KMS-11 (cell line): Measurements from ENCODE around the gene AMFR.

Experiments used
- H2AFZ ChIP-seq: fragments of 200-600 bp; sonication (generic); 2 replicates; pipeline ENCODE4 v1.6.1; 2016; ENCODE audit warnings: antibody characterized with exemption, mixed run types, low read depth
- H3K27ac ChIP-seq: fragments of 200-600 bp; sonication (generic); 2 replicates; pipeline ENCODE4 v1.6.1; 2016; ENCODE audit warnings: mild to moderate bottlenecking, mixed run types
- H3K27me3 ChIP-seq: fragments of 200-600 bp; sonication (generic); 2 replicates; pipeline ENCODE4 v1.6.1; 2017; ENCODE audit warnings: mild to moderate bottlenecking, low read depth, mixed run types, moderate library complexity; ENCODE audit not compliant: insufficient read depth
- H3K36me3 ChIP-seq: fragments of 200-600 bp; sonication (generic); 2 replicates; pipeline ENCODE4 v1.6.1; 2017; ENCODE audit warnings: mild to moderate bottlenecking, mixed run types; ENCODE audit not compliant: insufficient read depth
- H3K4me1 ChIP-seq: fragments of 200-600 bp; sonication (generic); 2 replicates; pipeline ENCODE4 v1.6.1; 2016; ENCODE audit warnings: mild to moderate bottlenecking, low read depth, mixed run types; ENCODE audit not compliant: poor library complexity, severe bottlenecking
- H3K4me2 ChIP-seq: fragments of 200-600 bp; sonication (generic); 2 replicates; pipeline ENCODE4 v1.7.0; 2016; ENCODE audit warnings: mild to moderate bottlenecking, mixed run types
- H3K4me3 ChIP-seq: fragments of 200-600 bp; sonication (generic); IDR thresholded peaks from 2 replicates; pipeline ENCODE4 v1.6.1; 2017; ENCODE audit warnings: low read depth, low read length, mixed read lengths; ENCODE audit not compliant: insufficient read depth
- H3K79me2 ChIP-seq: fragments of 200-600 bp; sonication (generic); 2 replicates; pipeline ENCODE4 v1.6.1; 2016; ENCODE audit warnings: low read depth, mixed run types; ENCODE audit not compliant: insufficient read depth
- H3K9ac ChIP-seq: fragments of 200-600 bp; sonication (generic); 2 replicates; pipeline ENCODE4 v1.6.1; 2016; ENCODE audit warnings: mild to moderate bottlenecking, mixed run types
- H4K20me1 ChIP-seq: fragments of 200-600 bp; sonication (generic); 2 replicates; pipeline ENCODE4 v1.6.1; 2016; ENCODE audit warnings: mild to moderate bottlenecking, mixed run types; ENCODE audit not compliant: insufficient read depth
- CTCF ChIP-seq: fragments of 200-600 bp; sonication (generic); conservative IDR thresholded peaks from 2 replicates; pipeline ENCODE4 v1.6.1; 2017; ENCODE audit warnings: low read depth, mild to moderate bottlenecking, antibody characterized with exemption, low read length, moderate library complexity, mixed read lengths

Gene AMFR

GRCh38 chr16:56340416-56340815 is 84.9 kb downstream of the AMFR start:
- no peak overlapping the region for H3K4me2 ChIP-seq

DNA sequence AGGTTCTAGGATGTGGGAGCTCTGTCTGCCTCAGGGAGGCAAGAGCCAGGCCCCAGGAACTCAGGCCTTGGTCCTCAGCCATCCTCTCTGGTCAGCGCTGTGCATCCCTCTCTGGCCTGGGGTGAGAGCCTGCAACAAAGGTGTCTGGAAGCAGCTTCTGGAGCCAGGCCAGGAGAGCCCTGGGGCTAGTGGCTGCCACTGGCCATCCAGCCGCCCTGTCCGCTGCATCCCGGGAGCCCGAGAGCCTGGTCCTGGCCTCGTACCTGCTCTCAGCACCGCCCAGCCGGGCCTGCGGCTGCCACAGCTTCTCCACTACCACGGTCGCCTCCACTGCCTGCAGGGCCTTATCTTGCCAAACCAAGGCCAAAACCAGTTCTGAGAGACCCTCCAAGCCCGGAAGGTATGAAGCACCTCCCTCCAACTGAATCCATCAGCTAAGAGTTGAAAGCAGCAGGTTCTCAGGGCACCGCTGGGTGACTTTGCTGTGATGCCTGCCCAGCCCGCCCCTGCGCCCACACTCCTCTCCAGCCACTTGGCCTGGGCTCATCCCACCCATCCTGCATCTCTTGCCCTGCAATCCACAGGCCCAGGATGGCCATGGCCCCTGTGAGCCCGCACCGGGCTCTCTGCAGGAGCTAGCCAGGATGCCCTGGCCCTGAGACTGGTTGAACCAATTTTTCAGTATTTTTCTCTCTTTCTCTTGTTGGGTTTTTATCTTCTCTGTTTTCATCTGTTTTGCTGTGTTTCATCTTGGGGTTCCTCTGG is 85.7 kb downstream of the AMFR start:
- Histone ChIP-seq H3K4me1 (no peaks in the 10 kb centered on the region), H3K27me3 (no peaks in the 10 kb centered on the region), H2AFZ (no peak overlapping the region), H3K4me3 (no peak overlapping the region), H3K79me2 (no peaks in the 10 kb centered on the region), H3K4me2 (no peak overlapping the region), H4K20me1 (no peaks in the 10 kb centered on the region), H3K36me3 (no peaks in the 10 kb centered on the region), H3K9ac (no peak overlapping the region), H3K27ac (no peak overlapping the region)
- no peak for TF ChIP-seq CTCF

More at GRCh38 chr16:56340416-56340815, 84.9 kb downstream of the AMFR start:
- Histone ChIP-seq H2AFZ (no peak overlapping the region), H3K27ac (no peak overlapping the region), H3K36me3 (no peaks in the 10 kb centered on the region), H3K27me3 (no peaks in the 10 kb centered on the region), H3K4me1 (no peaks in the 10 kb centered on the region), H3K4me3 (no peak overlapping the region), H4K20me1 (no peaks in the 10 kb centered on the region), H3K9ac (no peak overlapping the region), H3K79me2 (no peaks in the 10 kb centered on the region)
- TF ChIP-seq CTCF = no peak

- H3K4me1 ChIP-seq = no peaks in the 10 kb centered on the region
- no peak overlapping the region for H3K27ac ChIP-seq
- H3K4me2 ChIP-seq = no peak overlapping the region
- no peaks in the 10 kb centered on the region for H3K79me2 ChIP-seq
- H3K9ac ChIP-seq = no peak overlapping the region
- no peak overlapping the region for H2AFZ ChIP-seq
- H3K27me3 ChIP-seq = no peaks in the 10 kb centered on the region
- H3K4me3 ChIP-seq = no peak overlapping the region
- H3K36me3 ChIP-seq = no peaks in the 10 kb centered on the region
- H4K20me1 ChIP-seq = no peaks in the 10 kb centered on the region
- no peak for TF ChIP-seq CTCF
Measured at GRCh38 chr16:56338566-56339318, 86.6 kb downstream of the AMFR start.

DNA sequence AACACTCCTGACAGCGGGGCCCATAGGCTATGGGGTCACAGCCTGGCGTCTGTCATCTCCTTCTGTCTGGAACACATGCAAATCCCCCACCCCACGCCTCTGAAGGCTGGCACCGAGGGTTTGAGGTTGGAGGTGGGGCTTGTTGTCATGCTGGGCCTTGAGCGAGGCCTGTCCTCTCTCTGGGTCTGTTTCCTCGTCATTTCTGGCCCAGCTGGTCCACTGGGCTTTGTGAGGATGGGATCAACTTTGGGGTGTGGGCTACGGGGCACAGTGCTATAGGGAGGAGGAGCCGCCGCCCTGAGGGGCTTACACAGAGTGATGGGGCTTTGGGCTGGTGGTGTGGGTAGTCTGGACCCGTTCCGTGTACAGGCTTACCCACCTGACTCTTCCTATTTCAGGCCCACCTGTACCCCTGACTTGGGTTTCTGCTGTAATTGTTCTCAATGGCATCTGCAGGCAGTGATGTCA is 87.5 kb downstream of the AMFR start:
- no peak for TF ChIP-seq CTCF
- Histone ChIP-seq H3K27ac (no peak overlapping the region), H3K4me2 (no peak overlapping the region)

More for the DNA sequence above, 87.5 kb downstream of the AMFR start:
- no peaks in the 10 kb centered on the region for H3K4me1 ChIP-seq
- H3K36me3 ChIP-seq = no peaks in the 10 kb centered on the region
- H3K4me3 ChIP-seq = no peak overlapping the region
- H3K9ac ChIP-seq = no peak overlapping the region
- H3K27me3 ChIP-seq = no peaks in the 10 kb centered on the region
- H3K79me2 ChIP-seq = no peaks in the 10 kb centered on the region
- no peaks in the 10 kb centered on the region for H4K20me1 ChIP-seq
- no peak overlapping the region for H2AFZ ChIP-seq
